Fibroblast of peridontal ligament (primary cell): Measurements from ENCODE around the gene ZNF566.
A peak's percentile ranks its signal among the peaks of the same experiment; 100 is the strongest.

Source experiments
- DNase-seq: peaks from one replicate; pipeline ENCODE4 v3.0.0-alpha.2; 2010; ENCODE audit errors: extremely low read depth

ZNF566 gene

GRCh38 chr19:36449059-36449670, 40.2 kb downstream of the ZNF566 start:
- no peak for DNase-seq

GRCh38 chr19:36441339-36441738, 48.0 kb downstream of the ZNF566 start:
- no peak for DNase-seq

DNA sequence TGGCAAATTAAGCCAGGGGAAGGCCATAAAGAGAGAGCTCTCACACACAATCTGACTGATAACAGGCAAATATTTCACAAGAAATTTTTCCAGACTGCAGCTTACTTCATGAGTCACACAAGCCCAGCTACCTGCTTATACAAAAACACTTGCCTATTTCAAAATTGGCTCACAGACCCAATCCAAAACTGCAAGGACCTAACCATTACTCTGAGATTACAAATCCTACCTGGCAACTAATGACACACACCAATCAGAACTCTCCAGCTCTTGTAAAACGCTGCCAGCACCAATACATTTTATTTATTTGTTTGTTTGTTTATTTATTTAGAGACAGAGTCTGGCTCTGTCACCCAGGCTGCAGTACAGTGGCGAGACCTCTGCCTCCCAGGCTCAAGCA, 52.8 kb downstream of the ZNF566 start:
- DNase-seq, result no peak

DNA sequence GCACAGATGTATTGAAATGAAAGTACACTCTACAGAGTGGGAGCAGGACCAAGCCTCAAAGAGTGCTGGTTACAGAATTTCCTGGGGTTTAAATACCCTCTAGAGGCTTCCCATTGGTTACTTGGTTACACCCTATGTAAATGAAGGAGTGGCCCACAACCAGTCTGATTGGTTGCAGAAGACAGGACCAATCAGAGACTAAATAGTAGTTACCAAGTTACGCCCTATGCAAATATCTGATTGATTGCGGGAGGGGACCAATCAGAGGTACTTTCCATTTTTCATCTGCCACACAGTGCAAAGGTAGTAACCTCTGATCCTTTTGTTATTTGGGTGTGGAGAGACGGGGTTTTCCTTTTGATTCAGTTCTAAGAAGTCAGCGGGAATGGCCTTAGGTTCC, 65.4 kb downstream of the ZNF566 start:
- DNase-seq, result no peak

- DNase-seq, result no peak
Measured at GRCh38 chr19:36421749-36422481, 67.4 kb downstream of the ZNF566 start.

GRCh38 chr19:36420961-36421748, 68.2 kb downstream of the ZNF566 start:
- peak; percentile 30 for DNase-seq

GRCh38 chr19:36418287-36419001, 70.9 kb downstream of the ZNF566 start, which contains the start of gene ZFP82:
Gene ZFP82, minus strand, starts transcription at chr19:36418644. Its CDS starts 8,855 bp downstream, at chr19:36409789.
- peak; percentile 78 for DNase-seq

DNA sequence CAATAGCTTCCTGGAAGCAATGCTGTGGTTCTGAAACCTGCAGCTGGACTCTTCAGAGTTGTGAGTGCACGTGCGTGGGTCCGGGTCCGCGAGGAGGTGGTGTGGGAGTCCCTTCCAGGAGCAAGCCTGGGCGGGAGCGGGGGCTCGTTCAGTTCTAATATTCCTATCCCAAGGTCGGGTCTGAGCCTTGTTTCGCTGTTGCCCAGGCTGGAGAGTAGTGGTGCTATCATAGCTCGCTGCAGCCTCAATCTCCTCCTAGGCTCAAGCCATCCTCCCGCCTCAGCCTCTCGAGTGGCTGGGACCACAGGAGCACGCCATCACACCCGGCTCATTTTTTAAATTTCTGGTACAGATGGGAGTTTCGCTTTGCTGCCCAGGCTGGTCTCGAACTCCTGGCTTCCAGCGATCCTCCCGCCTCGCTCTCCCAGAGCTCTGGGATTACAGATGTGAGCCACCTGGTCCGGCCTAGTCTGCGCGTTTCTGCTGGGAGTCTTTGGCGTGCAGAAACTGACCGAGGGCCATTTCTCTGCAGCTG, 71.5 kb downstream of the ZNF566 start:
- no peak for DNase-seq

- DNase-seq, result no peak
Measured at GRCh38 chr19:36409841-36410240, 79.5 kb downstream of the ZNF566 start.

GRCh38 chr19:36408101-36408500, 81.3 kb downstream of the ZNF566 start:
- no peak for DNase-seq

DNA sequence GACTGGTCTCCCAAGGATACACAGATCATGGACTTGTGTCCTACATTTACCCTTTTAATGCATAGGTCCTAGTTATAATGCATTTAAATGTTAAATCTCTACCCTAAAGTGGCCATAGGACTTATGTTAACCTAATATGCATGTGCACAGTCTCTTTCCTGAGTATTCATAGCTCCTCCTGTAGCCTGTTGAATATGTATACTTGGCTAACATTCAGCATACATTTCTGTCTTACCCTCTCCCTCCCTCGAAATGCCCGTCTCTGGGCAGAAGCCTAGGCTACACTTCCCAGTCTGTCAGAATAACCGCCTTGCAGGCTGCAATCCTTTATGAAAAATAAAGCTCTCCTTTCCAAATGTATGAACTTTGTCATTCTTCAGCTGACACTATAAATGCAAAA, 84.9 kb downstream of the ZNF566 start:
- DNase-seq, result no peak

GRCh38 chr19:36401475-36401874, 87.9 kb downstream of the ZNF566 start:
- no peak for DNase-seq

DNA sequence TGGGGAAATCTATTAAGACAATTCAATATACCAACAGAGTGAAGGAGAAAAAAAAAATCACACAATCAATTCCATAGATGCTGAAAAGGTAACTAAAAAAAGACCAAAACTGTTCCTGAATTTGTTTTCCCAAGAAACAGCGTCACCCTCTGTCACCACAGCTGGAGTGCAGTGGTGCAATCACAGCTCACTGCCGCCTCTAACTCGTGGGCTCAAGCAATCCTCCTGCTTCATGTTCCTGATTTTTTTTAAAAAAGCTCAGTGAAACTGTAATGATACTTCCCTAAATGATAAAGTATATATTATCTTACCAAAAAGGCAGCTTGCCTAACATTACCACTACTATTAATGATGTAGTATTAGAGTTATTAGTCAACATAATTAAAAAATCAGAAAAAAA, 90.8 kb downstream of the ZNF566 start:
- DNase-seq, result no peak
